Uterus (tissue), 4 donors: ENCODE data around the gene NUDT3. TPM values are rescaled to one million over a fixed set of nuclear protein-coding genes. Genes with fewer than 3 reads are reported as not detected.

Experiments used
- DNase-seq, 2 donors: peaks; one replicate each; pipeline ENCODE4 v3.0.0-alpha.2; 2019 to 2020
- H3K27ac ChIP-seq, 2 donors: fragments of 200-600 bp; sonication (generic); 1 replicate in 1 of 2; 2 replicates in 1 of 2; pipeline ENCODE4 v1.5.1; 2016 to 2018
- H3K27me3 ChIP-seq, 2 donors: fragments of 200-600 bp; sonication (generic); one replicate each; pipeline ENCODE4 v1.5.1; 2018 to 2019; ENCODE audit warnings: control low read depth in 1 of 2
- H3K36me3 ChIP-seq, 2 donors: fragments of 200-600 bp; sonication (generic); one replicate each; pipeline ENCODE4 v1.5.1; 2019; ENCODE audit warnings: control low read depth in 1 of 2
- H3K4me1 ChIP-seq, 2 donors: fragments of 200-600 bp; sonication (generic); one replicate each; pipeline ENCODE4 v1.5.1; 2018 to 2019; ENCODE audit warnings: control low read depth in 1 of 2
- H3K4me3 ChIP-seq, 2 donors: fragments of 200-600 bp; sonication (generic); 1 replicate in 1 of 2; 2 replicates in 1 of 2; pipeline ENCODE4 v1.5.1; 2018 to 2019; ENCODE audit warnings: mild to moderate bottlenecking in 1 of 2
- H3K9me3 ChIP-seq, 2 donors: fragments of 200-600 bp; sonication (generic); one replicate each; pipeline ENCODE4 v1.5.1; 2019; ENCODE audit warnings: control low read depth in 1 of 2
- POLR2A ChIP-seq, 2 donors: fragments of 450-650 bp; IDR thresholded peaks; one replicate each; pipeline ENCODE4 v1.6.1; 2016; ENCODE audit warnings: antibody characterized with exemption in 2 of 2, mild to moderate bottlenecking in 1 of 2, moderate library complexity in 1 of 2
- intact Hi-C: fragments of 100-400 bp; cut with DNase I; formaldehyde crosslinking; loops from one replicate; pipeline ENCODE4 v1.15.1; 2023; ENCODE audit warnings: low total_unique reads
- total RNA-seq, 4 donors: library from RNA; depleted of rRNA in 3 of 4; stranded (reverse); fragments of >200 nt in 3 of 4; gene quantifications; one replicate each; pipeline versions ENCODE4 v1.1.0 to v1.2.4, GENCODE V29; 2014 to 2023
- TF ChIP-seq, protein P1 (sequence below), 4 experiments: fragments of 200-600 bp in 2 of 4; fragments of 450-650 bp in 2 of 4; sonication (generic) in 2 of 4; IDR thresholded peaks; one replicate each; pipeline ENCODE4 v1.5.1; 2016 to 2019; ENCODE audit warnings: antibody characterized with exemption in 4 of 4, mild to moderate bottlenecking in 2 of 4, moderate library complexity in 1 of 4
- donor health status: DM: yes; HTN: yes; CAD: no.

Gene NUDT3
- total RNA-seq, 4 donors from 2014 or later: 15.6 to 58.8 (median 38.2) TPM

DNA sequence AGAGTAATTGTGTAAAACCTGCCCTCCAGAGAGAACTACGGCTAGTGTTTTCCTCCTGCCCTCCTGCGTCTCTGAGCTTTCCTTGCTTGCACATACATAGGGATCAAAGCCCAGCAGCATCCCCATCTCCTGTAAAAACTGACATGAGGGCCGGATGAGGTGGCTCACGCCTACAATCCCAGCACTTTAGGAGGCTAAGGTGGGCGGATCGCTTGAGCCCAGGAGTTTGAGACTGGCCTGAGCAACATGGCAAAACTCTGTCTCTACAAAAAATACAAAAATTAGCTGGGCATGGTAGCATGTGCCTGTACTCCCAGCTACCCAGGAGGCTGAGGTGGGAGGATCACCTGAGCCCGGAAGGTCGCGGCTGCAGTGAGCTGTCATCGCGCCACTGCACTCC lies 103.3 kb downstream of the NUDT3 start:
- H3K4me1 ChIP-seq: no peaks in the 10 kb centered on the region
- H3K27ac ChIP-seq: peak overlapping the region in 1 of 2 donors; percentile 6
- no peaks in the 10 kb centered on the region for H3K9me3 ChIP-seq
- TF ChIP-seq, protein P1, sequence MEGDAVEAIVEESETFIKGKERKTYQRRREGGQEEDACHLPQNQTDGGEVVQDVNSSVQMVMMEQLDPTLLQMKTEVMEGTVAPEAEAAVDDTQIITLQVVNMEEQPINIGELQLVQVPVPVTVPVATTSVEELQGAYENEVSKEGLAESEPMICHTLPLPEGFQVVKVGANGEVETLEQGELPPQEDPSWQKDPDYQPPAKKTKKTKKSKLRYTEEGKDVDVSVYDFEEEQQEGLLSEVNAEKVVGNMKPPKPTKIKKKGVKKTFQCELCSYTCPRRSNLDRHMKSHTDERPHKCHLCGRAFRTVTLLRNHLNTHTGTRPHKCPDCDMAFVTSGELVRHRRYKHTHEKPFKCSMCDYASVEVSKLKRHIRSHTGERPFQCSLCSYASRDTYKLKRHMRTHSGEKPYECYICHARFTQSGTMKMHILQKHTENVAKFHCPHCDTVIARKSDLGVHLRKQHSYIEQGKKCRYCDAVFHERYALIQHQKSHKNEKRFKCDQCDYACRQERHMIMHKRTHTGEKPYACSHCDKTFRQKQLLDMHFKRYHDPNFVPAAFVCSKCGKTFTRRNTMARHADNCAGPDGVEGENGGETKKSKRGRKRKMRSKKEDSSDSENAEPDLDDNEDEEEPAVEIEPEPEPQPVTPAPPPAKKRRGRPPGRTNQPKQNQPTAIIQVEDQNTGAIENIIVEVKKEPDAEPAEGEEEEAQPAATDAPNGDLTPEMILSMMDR (IDR thresholded peaks at IDR 0.05): no peak
- no peak for TF ChIP-seq POLR2A (IDR thresholded peaks at IDR 0.05)
- no peaks in the 10 kb centered on the region for H3K36me3 ChIP-seq
- no peaks in the 10 kb centered on the region for H3K27me3 ChIP-seq
- no peak overlapping the region for H3K4me3 ChIP-seq
- no peak for DNase-seq
- intact Hi-C loops: no loop called here

DNA sequence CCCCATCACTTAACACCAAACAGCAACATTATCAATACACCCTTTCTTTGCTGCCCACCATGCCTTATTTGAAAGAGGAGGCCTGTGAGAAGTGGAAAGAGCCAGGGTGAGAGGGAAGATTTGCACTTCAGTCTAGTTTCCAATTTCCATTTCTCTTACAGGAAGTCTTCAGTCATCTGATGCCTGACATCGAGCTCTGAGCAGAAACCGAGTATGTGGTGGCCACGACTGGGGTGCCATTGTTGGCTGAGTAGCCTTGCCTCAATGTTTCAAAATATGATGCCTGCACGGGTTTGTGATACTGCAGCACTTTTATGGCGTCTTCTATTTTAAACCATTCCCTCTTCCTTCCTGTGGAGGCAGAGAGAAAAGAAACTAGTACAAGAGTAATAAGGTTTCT lies 103.9 kb downstream of the NUDT3 start:
- intact Hi-C loops: no loop called here
- H3K4me3 ChIP-seq: no peak overlapping the region
- no peak overlapping the region for H3K27ac ChIP-seq
- H3K9me3 ChIP-seq: no peaks in the 10 kb centered on the region
- H3K36me3 ChIP-seq: no peaks in the 10 kb centered on the region
- no peaks in the 10 kb centered on the region for H3K4me1 ChIP-seq
- TF ChIP-seq, protein P1 (IDR thresholded peaks at IDR 0.05): no peak
- TF ChIP-seq POLR2A (IDR thresholded peaks at IDR 0.05): no peak
- no peaks in the 10 kb centered on the region for H3K27me3 ChIP-seq
- no peak for DNase-seq

DNA sequence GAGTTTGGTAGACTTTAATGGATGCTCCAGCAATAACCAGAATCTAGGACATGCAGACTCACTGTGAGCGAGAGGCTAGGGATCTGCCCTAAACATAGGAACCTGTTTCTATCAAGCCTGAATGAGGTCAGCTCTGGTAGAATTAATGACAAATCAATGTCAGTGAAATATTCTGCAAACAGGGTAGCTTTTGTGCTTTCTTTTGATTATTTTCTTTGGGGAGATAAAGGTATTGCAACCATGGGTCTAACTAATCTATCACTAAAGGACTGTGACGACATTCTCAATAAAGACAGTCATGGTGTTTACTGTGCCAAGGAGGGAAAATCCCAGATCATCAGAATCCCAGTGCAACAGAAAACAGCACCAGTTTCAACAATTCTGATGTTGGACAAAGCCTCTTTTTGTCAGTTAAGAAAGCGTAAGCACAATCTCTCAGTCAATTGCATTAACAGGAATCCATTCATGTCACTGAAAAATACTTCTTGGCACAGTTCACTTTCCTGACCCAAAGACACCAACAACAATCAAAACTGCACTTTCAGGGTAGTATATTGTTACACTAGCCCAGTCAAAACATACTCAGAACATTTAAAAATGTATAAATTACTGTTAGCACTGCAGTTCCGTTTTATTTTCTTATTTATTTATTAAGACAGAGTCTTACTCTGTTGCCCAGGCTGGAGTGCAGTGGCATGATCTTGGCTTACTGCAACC lies 106.9 kb downstream of the NUDT3 start:
- DNase-seq: no peak
- intact Hi-C loops: no loop called here
- TF ChIP-seq POLR2A (IDR thresholded peaks at IDR 0.05): no peak
- TF ChIP-seq, protein P1 (IDR thresholded peaks at IDR 0.05): no peak
- Histone ChIP-seq H3K27me3 (no peaks in the 10 kb centered on the region), H3K9me3 (no peaks in the 10 kb centered on the region), H3K27ac (no peak overlapping the region), H3K4me3 (no peak overlapping the region), H3K36me3 (no peaks in the 10 kb centered on the region), H3K4me1 (no peaks in the 10 kb centered on the region)

GRCh38 chr6:34284563-34285447 lies 107.7 kb downstream of the NUDT3 start:
- Histone ChIP-seq H3K27ac (no peak overlapping the region), H3K4me3 (no peak overlapping the region), H3K36me3 (no peaks in the 10 kb centered on the region), H3K4me1 (no peaks in the 10 kb centered on the region), H3K9me3 (no peaks in the 10 kb centered on the region), H3K27me3 (no peaks in the 10 kb centered on the region)
- intact Hi-C loops: no loop called here
- DNase-seq: peak in 1 of 2 donors; percentile 38
- TF ChIP-seq, protein P1 (IDR thresholded peaks at IDR 0.05): no peak
- TF ChIP-seq POLR2A (IDR thresholded peaks at IDR 0.05): no peak
